Measurements from ENCODE around the gene CAPN13.

The CAPN13 gene

GRCh38 chr2:30781451-30781850, 25.8 kb downstream of the CAPN13 start:
- no peak overlapping the region for H3K27ac ChIP-seq (ENCODE audit: low read depth, low read length, poor library complexity, severe bottlenecking)
- no peaks in the 10 kb centered on the region for H3K9me3 ChIP-seq (ENCODE audit: low read length)
- H3F3A ChIP-seq (ENCODE audit: insufficient read depth, low read length), result no peaks in the 10 kb centered on the region
- H3K27me3 ChIP-seq (ENCODE audit: insufficient read depth, low read length), result no peaks in the 10 kb centered on the region
- no peak overlapping the region for H3K9ac ChIP-seq (ENCODE audit: low read length)
- no peaks in the 10 kb centered on the region for H4K20me1 ChIP-seq (ENCODE audit: insufficient read depth, low read length)
- H3K4me3 ChIP-seq (ENCODE audit: low read depth, low read length, poor library complexity, severe bottlenecking), result no peak overlapping the region
- TF ChIP-seq CTCF (IDR thresholded peaks at IDR 0.05; ENCODE audit: low read length) (no peak), EZH2 (IDR thresholded peaks at IDR 0.05; ENCODE audit: borderline replicate concordance, low read length) (no peak)
- no peaks in the 10 kb centered on the region for H3K36me3 ChIP-seq (ENCODE audit: insufficient read depth, low read length)
- no peaks in the 10 kb centered on the region for H3K4me1 ChIP-seq (ENCODE audit: insufficient read depth, low read length, severe bottlenecking)
- H3K9me2 ChIP-seq (ENCODE audit: low read depth, low read length), result no peaks in the 10 kb centered on the region
- no peak overlapping the region for H3K4me2 ChIP-seq (ENCODE audit: low read length)
- no peak overlapping the region for H2AFZ ChIP-seq (ENCODE audit: low read length)
- H3K79me2 ChIP-seq (ENCODE audit: insufficient read depth, low read length), result no peaks in the 10 kb centered on the region

GRCh38 chr2:30780776-30781330, 26.4 kb downstream of the CAPN13 start:
- H3K4me1 ChIP-seq (ENCODE audit: insufficient read depth, low read length, severe bottlenecking), result no peaks in the 10 kb centered on the region
- no peaks in the 10 kb centered on the region for H3K79me2 ChIP-seq (ENCODE audit: insufficient read depth, low read length)
- H3K27me3 ChIP-seq (ENCODE audit: insufficient read depth, low read length), result no peaks in the 10 kb centered on the region

GRCh38 chr2:30778611-30779010, 28.6 kb downstream of the CAPN13 start:
- no peak for TF ChIP-seq EZH2 (IDR thresholded peaks at IDR 0.05; ENCODE audit: borderline replicate concordance, low read length)
- TF ChIP-seq CTCF (IDR thresholded peaks at IDR 0.05; ENCODE audit: low read length), result no peak
- no peaks in the 10 kb centered on the region for H3K79me2 ChIP-seq (ENCODE audit: insufficient read depth, low read length)
- H3K9me2 ChIP-seq (ENCODE audit: low read depth, low read length), result no peaks in the 10 kb centered on the region

More at GRCh38 chr2:30780776-30781330, 26.4 kb downstream of the CAPN13 start:
- Histone ChIP-seq H3K27ac (ENCODE audit: low read depth, low read length, poor library complexity, severe bottlenecking) (no peak overlapping the region), H3F3A (ENCODE audit: insufficient read depth, low read length) (no peaks in the 10 kb centered on the region), H3K4me2 (ENCODE audit: low read length) (no peak overlapping the region), H3K36me3 (ENCODE audit: insufficient read depth, low read length) (no peaks in the 10 kb centered on the region), H4K20me1 (ENCODE audit: insufficient read depth, low read length) (no peaks in the 10 kb centered on the region), H3K4me3 (ENCODE audit: low read depth, low read length, poor library complexity, severe bottlenecking) (no peak overlapping the region), H2AFZ (ENCODE audit: low read length) (no peak overlapping the region), H3K9me3 (ENCODE audit: low read length) (no peaks in the 10 kb centered on the region), H3K9me2 (ENCODE audit: low read depth, low read length) (no peaks in the 10 kb centered on the region), H3K9ac (ENCODE audit: low read length) (no peak overlapping the region)
- TF ChIP-seq CTCF (IDR thresholded peaks at IDR 0.05; ENCODE audit: low read length) (no peak), EZH2 (IDR thresholded peaks at IDR 0.05; ENCODE audit: borderline replicate concordance, low read length) (no peak)

More at GRCh38 chr2:30778611-30779010, 28.6 kb downstream of the CAPN13 start:
- Histone ChIP-seq H3F3A (ENCODE audit: insufficient read depth, low read length) (no peaks in the 10 kb centered on the region), H4K20me1 (ENCODE audit: insufficient read depth, low read length) (no peaks in the 10 kb centered on the region), H3K9me3 (ENCODE audit: low read length) (no peaks in the 10 kb centered on the region), H3K27me3 (ENCODE audit: insufficient read depth, low read length) (no peaks in the 10 kb centered on the region), H3K4me1 (ENCODE audit: insufficient read depth, low read length, severe bottlenecking) (no peaks in the 10 kb centered on the region), H3K27ac (ENCODE audit: low read depth, low read length, poor library complexity, severe bottlenecking) (no peak overlapping the region), H2AFZ (ENCODE audit: low read length) (no peak overlapping the region), H3K4me2 (ENCODE audit: low read length) (no peak overlapping the region), H3K9ac (ENCODE audit: low read length) (no peak overlapping the region), H3K4me3 (ENCODE audit: low read depth, low read length, poor library complexity, severe bottlenecking) (no peak overlapping the region), H3K36me3 (ENCODE audit: insufficient read depth, low read length) (no peaks in the 10 kb centered on the region)
